K562 (cell line): ENCODE data around the gene EXOC3L1. TPM values are rescaled to one million over a fixed set of nuclear protein-coding genes. Genes with fewer than 3 reads are reported as not detected.

Source experiments
- ATAC-seq: fragments of 200-7000 bp; cut with Tn5 transposase; 3 replicates; pipeline ENCODE4 v1.9.1; 2020; ENCODE audit warnings: moderate library complexity
- BruUV-seq: library from RNA; stranded (reverse); fragments of 400-500 nt; replicated peaks from 2 replicates; lab custom pipeline; 2021; lab: Mats Ljungman, UMichigan
- CTCF ChIA-PET: fragments of 300-600 bp; formaldehyde crosslinking; extraction: SDS; loops from one replicate; lab custom pipeline; 2021; ENCODE audit warnings: low intra/inter-chr PET ratio; lab: Yijun Ruan, JAX
- POLR2A ChIA-PET: fragments of 300-600, 350-650 bp; sonication (Branson Sonifier 250); formaldehyde crosslinking; extraction: SDS; loops from one replicate; lab custom pipeline; 2021; ENCODE audit warnings: antibody characterized with exemption, inconsistent platforms; lab: Yijun Ruan, JAX
- DNase-seq, 4 experiments: peaks; one replicate each; pipeline versions ENCODE4 v3.0.0 to v3.0.0-alpha.2; 2011 to 2018; ENCODE audit warnings: low spot score in 3 of 4, mixed read lengths in 3 of 4; ENCODE audit errors: extremely low read depth in 1 of 4
- FAIRE-seq: peaks from 2 replicates; lab custom pipeline; 2011; peaks lifted over from hg19 to GRCh38; lab: Jason Lieb, UNC
- H2AFZ ChIP-seq: 2 replicates; pipeline ENCODE4 v1.6.0; 2011; ENCODE audit warnings: low read depth, low read length, control low read depth, inconsistent platforms
- H3K27ac ChIP-seq: fragments of 200-600 bp; 3 replicates; pipeline ENCODE4 v1.8.0; 2011; ENCODE audit warnings: low read depth, mild to moderate bottlenecking, control low read depth, inconsistent platforms, low read length, moderate library complexity, mixed read lengths; ENCODE audit errors: extremely low read depth
- H3K27me3 ChIP-seq, 2 experiments: fragments of 300-600 bp in 1 of 2; 2 replicates in 1 of 2; 3 replicates in 1 of 2; pipeline versions ENCODE4 v1.6.0 to v1.8.0; 2011; ENCODE audit warnings: inconsistent platforms in 2 of 2, low read length in 2 of 2, mild to moderate bottlenecking in 1 of 2, mixed read lengths in 1 of 2, moderate library complexity in 1 of 2; ENCODE audit not compliant: control insufficient read depth in 2 of 2, insufficient read depth in 2 of 2
- H3K36me3 ChIP-seq: fragments of 300-600 bp; 3 replicates; pipeline ENCODE4 v1.8.0; 2011; ENCODE audit warnings: mild to moderate bottlenecking, low read length, inconsistent platforms; ENCODE audit not compliant: control insufficient read depth, insufficient read depth
- H3K4me1 ChIP-seq, 2 experiments: fragments of 200-600 bp in 1 of 2; replicated peaks in 1 of 2; 2 replicates in 1 of 2; 3 replicates in 1 of 2; pipeline versions ENCODE4 v1.5.1 to v1.8.0; 2011; ENCODE audit warnings: inconsistent platforms in 2 of 2, low read length in 2 of 2, mild to moderate bottlenecking in 1 of 2, mixed read lengths in 1 of 2, moderate library complexity in 1 of 2; ENCODE audit not compliant: control insufficient read depth in 2 of 2, insufficient read depth in 2 of 2
- H3K4me2 ChIP-seq: 2 replicates; pipeline ENCODE4 v1.6.1; 2011; ENCODE audit warnings: low read length, control low read depth, inconsistent platforms, mixed read lengths; ENCODE audit not compliant: insufficient read depth
- H3K4me3 ChIP-seq: fragments of 200-600 bp; sonication (generic), shearing (Covaris generic); 2 replicates; pipeline ENCODE4 v1.5.1; 2016; ENCODE audit warnings: control low read depth, inconsistent platforms
- H3K79me2 ChIP-seq: fragments of 200-600 bp; 3 replicates; pipeline ENCODE4 v1.8.0; 2011; ENCODE audit warnings: low read length, inconsistent platforms; ENCODE audit not compliant: control insufficient read depth, insufficient read depth
- H3K9ac ChIP-seq, 2 experiments: 2 replicates each; pipeline versions ENCODE4 v1.6.0 to v1.6.1; 2011; ENCODE audit warnings: low read depth in 2 of 2, low read length in 2 of 2, control low read depth in 1 of 2, inconsistent platforms in 1 of 2, mild to moderate bottlenecking in 1 of 2, mixed read lengths in 1 of 2; ENCODE audit not compliant: insufficient read depth in 1 of 2
- H3K9me1 ChIP-seq: one replicate; pipeline ENCODE4 v1.6.0; 2011; ENCODE audit warnings: inconsistent platforms, mild to moderate bottlenecking, low read length, moderate library complexity; ENCODE audit not compliant: control insufficient read depth, insufficient read depth
- H3K9me3 ChIP-seq: replicated peaks from 2 replicates; pipeline ENCODE4 v1.5.1; 2011; ENCODE audit warnings: low read depth, low read length, inconsistent platforms; ENCODE audit not compliant: control insufficient read depth, insufficient read depth
- H4K20me1 ChIP-seq: replicated peaks from 2 replicates; pipeline ENCODE4 v1.6.1; 2011; ENCODE audit warnings: low read length, inconsistent platforms, mixed read lengths; ENCODE audit not compliant: control insufficient read depth, insufficient read depth
- BRD4 ChIP-seq: fragments of 200-600 bp; sonication (generic); IDR thresholded peaks from 2 replicates; pipeline ENCODE4 v1.6.1; 2017; ENCODE audit warnings: inconsistent platforms
- ELF4 ChIP-seq: fragments of 450-650 bp; formaldehyde crosslinking; IDR thresholded peaks from 2 replicates; pipeline ENCODE4 v1.4.0; 2022; ENCODE audit warnings: missing genetic modification characterization
- KDM1A ChIP-seq, 2 experiments: fragments of 450-650 bp; IDR thresholded peaks; 2 replicates each; pipeline ENCODE4 v1.6.1; 2016; ENCODE audit warnings: mild to moderate bottlenecking in 2 of 2
- MTA2 ChIP-seq: fragments of 450-650 bp; IDR thresholded peaks from 2 replicates; pipeline ENCODE4 v1.6.1; 2016; ENCODE audit warnings: low read depth
- NR2C1 ChIP-seq, 2 experiments: fragments of 450-650 bp; IDR thresholded peaks; 2 replicates each; pipeline ENCODE4 v1.6.1; 2017; ENCODE audit warnings: mild to moderate bottlenecking in 2 of 2, antibody characterized with exemption in 1 of 2, inconsistent platforms in 1 of 2, missing compliant biosample characterization in 1 of 2, missing genetic modification characterization in 1 of 2
- PKNOX1 ChIP-seq: fragments of 450-650 bp; IDR thresholded peaks from 2 replicates; pipeline ENCODE4 v1.6.1; 2016
- SIN3A ChIP-seq, 2 experiments: fragments of 150-350 bp in 1 of 2; IDR thresholded peaks; 2 replicates each; pipeline ENCODE4 v1.6.1; 2011 to 2016; ENCODE audit warnings: borderline replicate concordance in 2 of 2, low read depth in 2 of 2, low read length in 2 of 2, mild to moderate bottlenecking in 2 of 2, moderate library complexity in 2 of 2; ENCODE audit not compliant: control insufficient read depth in 1 of 2
- SP2 ChIP-seq: IDR thresholded peaks from 2 replicates; pipeline ENCODE4 v1.6.1; 2011; ENCODE audit warnings: mild to moderate bottlenecking, low read depth, low read length, moderate library complexity; ENCODE audit not compliant: poor library complexity, severe bottlenecking; ENCODE audit errors: extremely low read depth
- WGBS: fragments of 100-300 bp; shearing (Covaris generic); methylation state at CpG from one replicate; pipeline ENCODE4 v1.1.6; 2016; ENCODE audit warnings: low coverage, mixed read lengths; ENCODE audit not compliant: insufficient coverage; ENCODE audit errors: missing lambda C conversion rate; 5-methylcytosine and 5-hydroxymethylcytosine counted together
- in situ Hi-C: fragments of 300-500 bp; cut with MboI; formaldehyde crosslinking; loops from 4 replicates; pipeline ENCODE4 v1.15.0; 2018; ENCODE audit warnings: inconsistent platforms, mixed read lengths
- intact Hi-C: fragments of 100-400 bp; cut with micrococcal nuclease; formaldehyde crosslinking; loops from 2 replicates; pipeline ENCODE4 v1.14.2; 2022
- polyA plus RNA-seq, 8 experiments: library from polyadenylated mRNA; depleted of rRNA in 4 of 8; stranded (reverse) in 5 of 8; unstranded in 3 of 8; fragments of >200 nt; fragmentation: Nextera tagmentation in 2 of 8; fragmentation: Illumina TruSeq in 1 of 8; extraction: Ambion mirVana in 2 of 8; extraction: Trizol in 1 of 8; gene quantifications; 2 replicates each; pipeline versions ENCODE4 v1.2.1 to v1.2.3, GENCODE V29; 2011 to 2014; ENCODE audit warnings: inconsistent platforms in 1 of 8, missing spikeins in 1 of 8
- total RNA-seq, 7 experiments: library from RNA; depleted of rRNA in 6 of 7; stranded (reverse); fragments of >200 nt in 6 of 7; fragmentation: Illumina TruSeq in 2 of 7; extraction: Trizol in 2 of 7; gene quantifications; 2 replicates each; pipeline versions ENCODE4 v1.2.1 to v1.2.3, GENCODE V29; 2011 to 2021; ENCODE audit warnings: low replicate concordance in 1 of 7

The EXOC3L1 gene
- total and polyA plus RNA-seq, 9 of the 15 experiments (the other 6 are each of a cell fraction or from before 2014, with no cell fraction given), result 0.08 TPM; not detected in 8

DNA sequence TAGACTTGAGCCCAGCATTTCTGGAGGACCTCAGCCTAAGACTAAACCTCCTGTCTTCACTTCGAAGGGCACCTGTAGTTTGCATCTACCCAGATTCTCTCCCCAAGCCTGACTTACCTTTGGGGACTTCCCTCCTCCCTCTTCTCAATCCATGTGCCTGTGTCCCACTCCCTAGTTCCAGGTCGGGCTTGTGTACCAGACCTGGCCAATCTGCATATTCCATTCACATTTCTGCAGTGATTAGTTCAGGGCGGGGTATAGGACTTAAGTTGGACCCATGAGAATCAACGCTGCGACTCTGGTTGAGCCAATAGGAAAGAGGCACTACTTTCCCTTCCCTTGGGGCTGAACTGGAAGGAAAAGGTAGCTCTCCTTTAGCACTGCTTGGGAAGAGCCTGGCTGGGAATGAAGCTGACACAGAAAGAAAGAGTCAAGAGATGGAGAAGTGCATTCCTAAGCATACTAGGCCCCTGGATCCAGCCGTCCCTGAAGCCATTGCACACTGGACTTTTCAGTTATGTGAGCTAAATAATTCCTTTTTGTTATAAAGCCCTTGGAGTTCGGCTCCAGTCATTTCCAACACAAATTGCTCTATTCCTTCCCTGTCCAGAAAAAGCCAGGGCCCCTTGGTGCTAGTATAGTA, 32.7 kb downstream of the EXOC3L1 start:
- in situ Hi-C loops, result loop anchor here (5.0 to 25.0 kb wide), 2 partner anchors 140 to 195 kb away; partner anchors contain the start of gene CES3
- POLR2A ChIA-PET, result interaction anchor here (1.2 kb wide), 1 partner anchor 16 kb away, joined by 3 read pairs; no protein-coding TSS in a partner anchor
- WGBS, result 43% methylated on average over 7 of the region's 7 CpGs

More for the DNA sequence above, 32.7 kb downstream of the EXOC3L1 start:
- H2AFZ ChIP-seq, result no peak overlapping the region
- H3K36me3 ChIP-seq, result peaks cover under 1% of the 10 kb centered on the region; the same call in 1 of the 3 replicates
- DNase-seq (no peak), ATAC-seq (no peak), FAIRE-seq (peak; percentile 42)
- no peaks in the 10 kb centered on the region for H3K9me3 ChIP-seq
- intact Hi-C loops, result loop anchor here (5.0 kb wide), 1 partner anchor 180 kb away; no protein-coding TSS in a partner anchor
- no peak overlapping the region for H3K27ac ChIP-seq
- H3K4me1 ChIP-seq, result peaks cover 20 to 57% of the 10 kb centered on the region in 2 experiments
- CTCF ChIA-PET, result no interaction called here
- no peaks in the 10 kb centered on the region for H3K27me3 ChIP-seq
- no TSS peak for BruUV-seq
- H3K9me1 ChIP-seq, result no peaks in the 10 kb centered on the region
- H3K79me2 ChIP-seq, result peaks cover 28% of the 10 kb centered on the region
- H3K9ac ChIP-seq, result no peak overlapping the region
- TF ChIP-seq BRD4 (no peak), SP2 (no peak), KDM1A (IDR thresholded peaks at IDR 0.05) (no peak), MTA2 (no peak), ELF4 (no peak), NR2C1 (IDR thresholded peaks at IDR 0.05) (no peak), NR2C1 (tag; IDR thresholded peaks at IDR 0.05) (no peak), SIN3A (IDR thresholded peaks at IDR 0.05; ENCODE audit: borderline replicate concordance in 2 of 2, control insufficient read depth in 1 of 2, low read depth in 2 of 2, low read length in 2 of 2) (no peak), PKNOX1 (no peak)
- TF ChIP-seq, all 486 proteins: peak for 0
- no peak overlapping the region for H3K4me3 ChIP-seq
- no peak overlapping the region for H3K4me2 ChIP-seq
- peaks cover 16% of the 10 kb centered on the region for H4K20me1 ChIP-seq
